ENCODE data around the gene KLK14. TPM values are rescaled to one million over a fixed set of nuclear protein-coding genes. Genes with fewer than 3 reads are reported as not detected.
A peak's percentile ranks its signal among the peaks of the same experiment; 100 is the strongest.

The KLK14 gene
- total and polyA plus RNA-seq, 2 donors, result 0.09 to 1.2 TPM

DNA sequence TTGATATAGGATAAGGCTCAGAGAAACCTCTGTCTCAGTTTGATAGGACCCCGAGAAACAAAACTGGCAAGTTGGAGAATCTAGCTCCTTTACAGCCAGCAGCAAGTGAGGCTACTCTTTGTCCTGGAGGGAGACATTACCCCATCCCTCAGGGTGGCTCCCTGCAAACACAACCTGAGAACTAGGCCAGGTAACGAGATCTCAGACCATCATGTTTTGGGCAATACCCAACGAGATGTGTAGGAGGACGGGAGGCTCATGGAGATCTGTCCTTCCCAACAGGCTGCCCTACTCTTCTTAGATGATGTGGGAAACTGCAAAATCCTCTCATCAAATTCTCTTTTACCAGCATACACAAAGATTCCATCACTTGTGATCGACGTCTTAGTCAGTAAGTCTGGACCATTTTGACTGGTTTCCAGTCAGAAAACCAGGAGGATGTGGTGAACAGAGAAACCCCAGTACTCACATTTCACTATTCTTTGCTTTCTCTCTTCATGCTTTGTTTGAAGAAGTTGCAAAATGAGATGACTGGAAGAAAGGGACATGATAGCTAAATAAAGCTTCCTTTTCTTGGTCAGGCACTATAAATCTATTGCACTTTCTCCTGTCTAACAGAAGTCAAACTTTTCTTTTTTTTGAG, 31.5 kb upstream of the KLK14 start:
- peak overlapping the region in 1 of 2 donors; percentile 31 for H3K27ac ChIP-seq (ENCODE audit: low read depth in 1 of 2, low read length in 1 of 2)
- 79% methylated on average over 6 of the region's 6 CpGs for whole genome bisulfite sequencing
- no peaks in the 10 kb centered on the region for H3K36me3 ChIP-seq (ENCODE audit: control insufficient read depth in 2 of 2, insufficient read depth in 2 of 2, low read length in 1 of 2)
- H3K9me3 ChIP-seq (ENCODE audit: control insufficient read depth in 2 of 2, insufficient read depth in 1 of 2, low read length in 1 of 2), result no peaks in the 10 kb centered on the region
- H3K4me3 ChIP-seq (ENCODE audit: low read length in 2 of 2), result no peak overlapping the region
- no peaks in the 10 kb centered on the region for H3K4me1 ChIP-seq (ENCODE audit: control insufficient read depth in 2 of 2, insufficient read depth in 2 of 2, low read length in 2 of 2)
- H3K27me3 ChIP-seq (ENCODE audit: control insufficient read depth in 2 of 2, insufficient read depth in 1 of 2, low read length in 1 of 2), result peaks cover 0 to 2% of the 10 kb centered on the region in 2 donors
- peak in 1 of 9 donors; percentile 29 for DNase-seq (ENCODE audit: low read depth in 6 of 9, low spot score in 9 of 9)

DNA sequence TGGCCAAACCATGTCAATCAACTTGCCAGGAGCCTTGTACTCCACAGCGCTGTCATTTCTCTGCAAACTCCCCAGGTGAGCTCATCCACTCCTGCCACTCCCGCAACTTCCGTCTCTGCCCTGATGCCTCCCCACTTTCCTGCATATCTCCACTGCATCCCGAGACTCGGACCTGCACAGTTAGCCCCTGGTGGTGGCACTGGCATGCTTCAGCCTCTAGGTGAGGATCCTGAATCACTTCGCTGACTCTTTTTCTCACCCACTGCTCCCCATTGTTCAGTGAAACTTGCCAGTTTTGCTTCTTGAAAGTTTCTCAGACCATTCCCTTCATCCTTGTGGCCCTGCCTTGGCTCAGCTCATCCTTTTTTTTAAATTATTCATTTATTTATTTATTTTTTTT, 28.9 kb upstream of the KLK14 start:
- Histone ChIP-seq H3K9me3 (ENCODE audit: control insufficient read depth in 2 of 2, insufficient read depth in 1 of 2, low read length in 1 of 2) (no peaks in the 10 kb centered on the region), H3K4me1 (ENCODE audit: control insufficient read depth in 2 of 2, insufficient read depth in 2 of 2, low read length in 2 of 2) (peaks cover 13% of the 10 kb centered on the region in 2 donors), H3K36me3 (ENCODE audit: control insufficient read depth in 2 of 2, insufficient read depth in 2 of 2, low read length in 1 of 2) (no peaks in the 10 kb centered on the region), H3K27ac (ENCODE audit: low read depth in 1 of 2, low read length in 1 of 2) (no peak overlapping the region), H3K27me3 (ENCODE audit: control insufficient read depth in 2 of 2, insufficient read depth in 1 of 2, low read length in 1 of 2) (peaks cover 0 to 2% of the 10 kb centered on the region in 2 donors), H3K4me3 (ENCODE audit: low read length in 2 of 2) (no peak overlapping the region)
- WGBS, result 63% methylated on average over 6 of the region's 6 CpGs
- DNase-seq (ENCODE audit: low read depth in 6 of 9, low spot score in 9 of 9), result no peak

DNA sequence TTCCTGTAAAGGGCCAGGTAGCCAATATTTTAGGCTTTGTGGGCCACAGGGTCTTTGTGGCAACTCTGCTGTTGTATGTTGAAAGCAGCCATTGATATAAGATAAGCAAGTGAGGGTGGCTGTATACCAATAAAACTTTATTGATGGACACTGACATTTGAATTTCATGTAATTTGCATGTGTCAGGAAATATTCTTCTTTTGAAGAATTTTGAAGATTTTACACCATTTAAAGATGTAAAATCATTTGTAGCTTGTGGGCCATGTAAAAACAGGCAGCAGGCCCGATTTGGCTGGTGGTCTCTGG, 27.9 kb upstream of the KLK14 start:
- Histone ChIP-seq H3K36me3 (ENCODE audit: control insufficient read depth in 2 of 2, insufficient read depth in 2 of 2, low read length in 1 of 2) (no peaks in the 10 kb centered on the region), H3K27ac (ENCODE audit: low read depth in 1 of 2, low read length in 1 of 2) (no peak overlapping the region), H3K4me3 (ENCODE audit: low read length in 2 of 2) (no peak overlapping the region), H3K9me3 (ENCODE audit: control insufficient read depth in 2 of 2, insufficient read depth in 1 of 2, low read length in 1 of 2) (no peaks in the 10 kb centered on the region), H3K4me1 (ENCODE audit: control insufficient read depth in 2 of 2, insufficient read depth in 2 of 2, low read length in 2 of 2) (peaks cover 13% of the 10 kb centered on the region in 2 donors), H3K27me3 (ENCODE audit: control insufficient read depth in 2 of 2, insufficient read depth in 1 of 2, low read length in 1 of 2) (peaks cover 0 to 2% of the 10 kb centered on the region in 2 donors)
- WGBS, result 84% methylated on average over 1 of the region's 1 CpG
- no peak for DNase-seq (ENCODE audit: low read depth in 6 of 9, low spot score in 9 of 9)

DNA sequence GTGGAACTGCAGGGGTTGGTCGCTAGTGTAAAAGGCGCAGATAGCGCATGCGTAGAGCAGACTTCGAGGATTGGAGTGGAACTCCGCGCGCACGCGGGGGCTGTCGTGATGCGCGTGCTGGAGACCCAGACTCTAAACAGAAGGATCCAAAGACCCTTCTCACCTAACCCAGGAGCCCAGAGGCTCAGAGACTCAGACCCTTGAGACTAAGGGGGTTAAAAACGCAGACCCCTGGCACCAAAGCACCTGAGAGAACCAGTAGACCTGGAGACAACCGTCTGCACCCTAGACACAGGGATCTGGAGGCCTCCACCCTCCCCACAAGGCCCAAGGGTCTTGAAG, 26.1 kb upstream of the KLK14 start:
- Histone ChIP-seq H3K27me3 (ENCODE audit: control insufficient read depth in 2 of 2, insufficient read depth in 1 of 2, low read length in 1 of 2) (peaks cover 0 to 2% of the 10 kb centered on the region in 2 donors), H3K27ac (ENCODE audit: low read depth in 1 of 2, low read length in 1 of 2) (peak overlapping the region in 1 of 2 donors; percentile 30), H3K4me3 (ENCODE audit: low read length in 2 of 2) (peak overlapping the region; percentile 66 to 82), H3K9me3 (ENCODE audit: control insufficient read depth in 2 of 2, insufficient read depth in 1 of 2, low read length in 1 of 2) (no peaks in the 10 kb centered on the region), H3K36me3 (ENCODE audit: control insufficient read depth in 2 of 2, insufficient read depth in 2 of 2, low read length in 1 of 2) (peaks cover 0 to 8% of the 10 kb centered on the region in 2 donors), H3K4me1 (ENCODE audit: control insufficient read depth in 2 of 2, insufficient read depth in 2 of 2, low read length in 2 of 2) (peaks cover 13% of the 10 kb centered on the region in 2 donors)
- WGBS, result 5% methylated on average over 15 of the region's 15 CpGs
- no peak for DNase-seq (ENCODE audit: low read depth in 6 of 9, low spot score in 9 of 9)

DNA sequence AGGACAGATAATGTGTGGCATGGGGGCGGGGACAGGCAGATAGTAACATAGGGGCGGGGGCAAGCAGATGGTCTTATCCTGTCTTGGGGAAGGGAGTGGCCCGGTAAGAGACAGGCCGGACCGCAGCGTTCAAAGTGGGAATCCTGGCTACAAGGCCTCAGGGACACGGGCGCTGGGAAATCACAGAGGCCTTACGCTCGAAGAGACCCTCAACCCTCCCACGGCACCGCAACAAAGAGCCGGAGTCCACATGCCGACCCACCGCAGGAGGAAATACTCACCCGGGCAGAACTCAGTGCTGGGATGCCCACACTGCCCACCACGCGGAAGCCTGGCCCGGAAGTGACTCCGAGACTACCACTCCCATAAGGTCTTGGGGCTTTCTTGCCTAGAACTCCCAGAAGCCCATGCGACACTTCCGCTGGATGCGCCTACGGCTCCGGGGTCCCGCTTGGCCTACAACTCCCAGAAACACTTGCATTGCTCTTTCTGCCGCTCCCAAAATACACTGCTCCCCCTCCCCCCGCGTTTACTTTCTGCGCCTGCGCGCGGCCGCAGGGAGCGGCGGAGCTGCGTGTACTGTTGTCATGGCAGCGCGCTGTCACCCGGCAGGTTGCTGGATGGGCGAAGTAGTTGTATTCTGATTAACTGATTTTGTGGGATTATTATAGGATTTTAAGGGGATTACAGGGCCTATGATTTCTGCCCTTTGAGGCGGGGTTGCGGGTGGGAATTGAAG, 25.5 kb upstream of the KLK14 start, which contains the start of gene CTU1:
Gene CTU1, minus strand, starts transcription at position 344 of the 739 bp plus-strand sequence. CDS start 3,840 bp downstream, outside the sequence.
- H3K9me3 ChIP-seq (ENCODE audit: control insufficient read depth in 2 of 2, insufficient read depth in 1 of 2, low read length in 1 of 2), result no peaks in the 10 kb centered on the region
- peaks cover 13% of the 10 kb centered on the region in 2 donors for H3K4me1 ChIP-seq (ENCODE audit: control insufficient read depth in 2 of 2, insufficient read depth in 2 of 2, low read length in 2 of 2)
- peaks cover 0 to 2% of the 10 kb centered on the region in 2 donors for H3K27me3 ChIP-seq (ENCODE audit: control insufficient read depth in 2 of 2, insufficient read depth in 1 of 2, low read length in 1 of 2)
- peaks cover 0 to 10% of the 10 kb centered on the region in 2 donors for H3K36me3 ChIP-seq (ENCODE audit: control insufficient read depth in 2 of 2, insufficient read depth in 2 of 2, low read length in 1 of 2)
- H3K27ac ChIP-seq (ENCODE audit: low read depth in 1 of 2, low read length in 1 of 2), result peak within 1 kb of the TSS in 1 of 2 donors; percentile 30
- H3K4me3 ChIP-seq (ENCODE audit: low read length in 2 of 2), result peak within 1 kb of the TSS; percentile 71 to 82
- DNase-seq (ENCODE audit: low read depth in 6 of 9, low spot score in 9 of 9), result peak; percentile 96 to 99 (median 98)
- WGBS, result under 1% methylated on average over 43 of the region's 43 CpGs

DNA sequence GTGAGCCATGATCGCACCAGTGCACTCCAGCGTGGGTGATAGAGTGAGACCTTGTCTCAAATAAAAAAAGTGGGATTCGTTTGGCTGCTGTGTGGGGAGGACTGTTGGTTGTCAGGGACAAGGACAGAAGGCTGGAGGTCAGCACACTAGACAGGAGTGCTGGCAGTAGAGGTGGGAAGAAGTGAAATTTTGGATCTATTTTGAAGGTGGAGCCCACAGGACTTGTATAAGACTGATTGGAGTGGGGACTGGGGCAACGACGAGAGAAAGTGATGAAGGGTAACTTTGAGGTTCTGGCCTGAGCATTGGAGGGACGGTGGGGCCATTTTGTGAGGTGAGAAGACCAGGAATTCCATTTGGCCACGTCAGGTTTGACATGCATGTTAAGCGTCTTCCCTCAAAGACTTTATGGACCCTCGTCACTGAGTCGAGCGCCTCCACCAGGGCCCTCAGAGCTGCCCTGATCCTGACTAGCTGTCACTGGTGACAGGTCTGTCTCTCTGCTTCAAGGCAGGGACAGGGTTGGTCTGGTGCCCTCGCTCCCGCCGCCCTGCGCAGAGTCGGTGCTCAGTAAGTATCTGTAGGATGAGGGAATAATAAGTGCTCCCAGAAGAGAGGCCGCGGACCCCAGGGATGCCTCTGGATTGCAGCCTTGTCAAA, 24.8 kb upstream of the KLK14 start:
- Histone ChIP-seq H3K27ac (ENCODE audit: low read depth in 1 of 2, low read length in 1 of 2) (no peak overlapping the region), H3K36me3 (ENCODE audit: control insufficient read depth in 2 of 2, insufficient read depth in 2 of 2, low read length in 1 of 2) (peaks cover 5 to 13% of the 10 kb centered on the region in 2 donors), H3K9me3 (ENCODE audit: control insufficient read depth in 2 of 2, insufficient read depth in 1 of 2, low read length in 1 of 2) (no peaks in the 10 kb centered on the region), H3K4me3 (ENCODE audit: low read length in 2 of 2) (peak overlapping the region; percentile 71 to 82), H3K4me1 (ENCODE audit: control insufficient read depth in 2 of 2, insufficient read depth in 2 of 2, low read length in 2 of 2) (peaks cover 13% of the 10 kb centered on the region in 2 donors), H3K27me3 (ENCODE audit: control insufficient read depth in 2 of 2, insufficient read depth in 1 of 2, low read length in 1 of 2) (peaks cover 0 to 2% of the 10 kb centered on the region in 2 donors)
- WGBS, result 28% methylated on average over 18 of the region's 18 CpGs
- peak in 1 of 9 donors; percentile 22 for DNase-seq (ENCODE audit: low read depth in 6 of 9, low spot score in 9 of 9)

DNA sequence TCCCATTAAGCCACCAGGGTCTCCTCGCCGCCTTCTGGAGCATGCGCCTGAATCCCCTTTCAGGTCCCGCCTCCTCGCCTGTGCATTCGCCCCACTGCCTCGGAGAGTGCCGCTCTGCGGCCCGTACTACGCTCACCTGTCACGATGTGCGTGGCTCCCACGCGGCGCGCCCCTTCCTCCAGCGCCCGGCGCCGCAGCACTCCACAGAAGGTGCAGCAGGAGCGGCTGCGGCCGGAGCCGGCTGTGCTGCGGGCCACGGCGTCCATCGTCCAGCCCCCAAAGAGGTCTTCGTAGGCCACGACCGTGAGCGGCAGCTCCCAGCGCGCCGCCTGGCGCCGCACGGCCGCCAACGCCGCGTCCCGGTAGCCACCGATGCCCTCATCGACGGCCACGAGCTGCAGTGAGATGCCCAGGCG, 21.2 kb upstream of the KLK14 start:
- peaks cover 14 to 21% of the 10 kb centered on the region in 2 donors for H3K36me3 ChIP-seq (ENCODE audit: control insufficient read depth in 2 of 2, insufficient read depth in 2 of 2, low read length in 1 of 2)
- H3K27me3 ChIP-seq (ENCODE audit: control insufficient read depth in 2 of 2, insufficient read depth in 1 of 2, low read length in 1 of 2), result no peaks in the 10 kb centered on the region
- no peaks in the 10 kb centered on the region for H3K9me3 ChIP-seq (ENCODE audit: control insufficient read depth in 2 of 2, insufficient read depth in 1 of 2, low read length in 1 of 2)
- WGBS, result 97% methylated on average over 49 of the region's 49 CpGs
- peaks cover 12% of the 10 kb centered on the region in 2 donors for H3K4me1 ChIP-seq (ENCODE audit: control insufficient read depth in 2 of 2, insufficient read depth in 2 of 2, low read length in 2 of 2)
- H3K4me3 ChIP-seq (ENCODE audit: low read length in 2 of 2), result no peak overlapping the region
- no peak for DNase-seq (ENCODE audit: low read depth in 6 of 9, low spot score in 9 of 9)
- no peak overlapping the region for H3K27ac ChIP-seq (ENCODE audit: low read depth in 1 of 2, low read length in 1 of 2)

DNA sequence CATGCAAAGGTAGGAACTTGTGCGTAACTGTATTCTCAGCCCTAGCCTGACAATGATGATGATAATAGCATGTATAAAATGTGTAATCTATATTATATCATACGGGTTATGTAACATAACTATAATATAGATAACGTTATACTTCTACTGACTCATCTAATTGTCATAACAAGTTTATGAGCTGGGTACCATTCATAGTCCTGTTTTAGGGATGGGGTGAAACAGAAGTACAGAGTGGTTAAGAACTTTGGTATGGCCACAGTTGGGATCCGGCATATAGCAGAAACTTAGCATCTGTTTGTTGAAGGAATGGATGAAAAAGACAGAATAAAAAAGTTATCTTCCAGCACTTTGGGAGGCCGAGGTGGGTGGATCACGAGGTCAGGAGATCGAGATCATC, 20.3 kb upstream of the KLK14 start:
- H3K9me3 ChIP-seq (ENCODE audit: control insufficient read depth in 2 of 2, insufficient read depth in 1 of 2, low read length in 1 of 2), result no peaks in the 10 kb centered on the region
- no peak overlapping the region for H3K27ac ChIP-seq (ENCODE audit: low read depth in 1 of 2, low read length in 1 of 2)
- 91% methylated on average over 7 of the region's 7 CpGs for WGBS
- H3K4me3 ChIP-seq (ENCODE audit: low read length in 2 of 2), result no peak overlapping the region
- no peak for DNase-seq (ENCODE audit: low read depth in 6 of 9, low spot score in 9 of 9)
- H3K36me3 ChIP-seq (ENCODE audit: control insufficient read depth in 2 of 2, insufficient read depth in 2 of 2, low read length in 1 of 2), result peaks cover 14 to 23% of the 10 kb centered on the region in 2 donors
- no peaks in the 10 kb centered on the region for H3K27me3 ChIP-seq (ENCODE audit: control insufficient read depth in 2 of 2, insufficient read depth in 1 of 2, low read length in 1 of 2)
- peaks cover 9 to 10% of the 10 kb centered on the region in 2 donors for H3K4me1 ChIP-seq (ENCODE audit: control insufficient read depth in 2 of 2, insufficient read depth in 2 of 2, low read length in 2 of 2)

Measured in thymus (tissue), 11 donors.